Measurements from ENCODE around the gene KRT83.

Gene KRT83

GRCh38 chr12:52266514-52266913, 54.7 kb downstream of the KRT83 start:
- no peak overlapping the region for H3K4me3 ChIP-seq (replicated peaks; ENCODE audit: low read depth, low read length)
- no peak for TF ChIP-seq CTCF (IDR thresholded peaks at IDR 0.05; ENCODE audit: low read depth, low read length, missing control alignments)
- no peak for DNase-seq (ENCODE audit: extremely low read depth, low read depth)

- DNase-seq (ENCODE audit: extremely low read depth, low read depth) = no peak
- TF ChIP-seq CTCF (IDR thresholded peaks at IDR 0.05; ENCODE audit: low read depth, low read length, missing control alignments) = no peak
- H3K4me3 ChIP-seq (replicated peaks; ENCODE audit: low read depth, low read length) = no peak overlapping the region
These were observed 56.8 kb downstream of the KRT83 start for GRCh38 chr12:52264435-52264825.

All from HFF-Myc (cell line).